ENCODE data around the gene BACH2. TPM values are rescaled to one million over a fixed set of nuclear protein-coding genes. Genes with fewer than 3 reads are reported as not detected.

BACH2 gene
- total RNA-seq, 1 experiment from 2014 or later = 3.3 TPM

- POLR2A ChIA-PET = no interaction called here
- BruUV-seq (replicated peaks) = no TSS peak
These were observed 19.2 kb downstream of the BACH2 start for GRCh38 chr6:90277302-90278011.

More at GRCh38 chr6:90277302-90278011, 19.2 kb downstream of the BACH2 start:
- H3K79me2 ChIP-seq (ENCODE audit: insufficient read depth, low read length) = no peaks in the 10 kb centered on the region
- ATAC-seq (no peak), DNase-seq (ENCODE audit: low read depth, low spot score) (no peak)
- TF ChIP-seq JUND (IDR thresholded peaks at IDR 0.05) = no peak
- no peak for TF ChIP-seq SP1 (IDR thresholded peaks at IDR 0.05; ENCODE audit: low read depth)
- no peak for TF ChIP-seq YY1 (IDR thresholded peaks at IDR 0.05; ENCODE audit: extremely low read depth, insufficient replicate concordance, low read depth, low read length)
- TF ChIP-seq ZNF274 (IDR thresholded peaks at IDR 0.05; ENCODE audit: low read depth, low read length) = no peak
- TF ChIP-seq FOSL1 (IDR thresholded peaks at IDR 0.05; ENCODE audit: low read depth) = no peak
- TF ChIP-seq ELF1 (IDR thresholded peaks at IDR 0.05; ENCODE audit: borderline replicate concordance, low read depth) = no peak
- TF ChIP-seq ZBTB33 (IDR thresholded peaks at IDR 0.05; ENCODE audit: extremely low read depth, insufficient replicate concordance, low read length) = no peak
- TF ChIP-seq TCF7L2 (IDR thresholded peaks at IDR 0.05; ENCODE audit: borderline replicate concordance, extremely low read depth, insufficient read depth, insufficient read length) = no peak
- no peaks in the 10 kb centered on the region for H3K9me3 ChIP-seq (ENCODE audit: control insufficient read depth in 1 of 2, insufficient read depth in 1 of 2, low read depth in 1 of 2, low read length in 2 of 2)
- ChIA-PET RAD21 (ENCODE audit: low non-redundant PET in 1 of 2, low total read pairs in 2 of 2, uncharacterized antibody in 2 of 2, unreplicated experiment in 2 of 2) (no interaction called here), CTCF (no interaction called here)
- H3K9ac ChIP-seq (ENCODE audit: low read length) = no peak overlapping the region
- no peaks in the 10 kb centered on the region for H3K36me3 ChIP-seq (ENCODE audit: control insufficient read depth in 1 of 2, insufficient read depth in 2 of 2, low read length in 2 of 2)
- no peak overlapping the region for H3K4me2 ChIP-seq (ENCODE audit: low read length)
- no peaks in the 10 kb centered on the region for H4K20me1 ChIP-seq (ENCODE audit: insufficient read depth)
- no peak overlapping the region for H3K4me3 ChIP-seq (replicated peaks in 1 of 2; ENCODE audit: low read depth in 1 of 2, low read length in 2 of 2)
- H3K27me3 ChIP-seq (ENCODE audit: insufficient read depth, low read length) = no peaks in the 10 kb centered on the region
- no peak overlapping the region for H2AFZ ChIP-seq (ENCODE audit: low read depth, low read length, poor library complexity, severe bottlenecking)
- intact Hi-C loops (cut with micrococcal nuclease) = no loop called here
- no peak overlapping the region for H3K27ac ChIP-seq (ENCODE audit: low read depth, low read length)
- no peaks in the 10 kb centered on the region for H3K9me2 ChIP-seq (ENCODE audit: insufficient read depth)
- peaks cover 0 to 3% of the 10 kb centered on the region in 2 experiments; a peak in 1 of 4 replicates for H3K4me1 ChIP-seq (ENCODE audit: control insufficient read depth in 1 of 2, insufficient read depth in 2 of 2, low read length in 2 of 2)

All from HCT116 (cell line).